Activated B cell treated with CpG ODN at 0.5 μM for 24 hours (primary cell): ENCODE results near the gene CBX3. TPM values are rescaled to one million over a fixed set of nuclear protein-coding genes. Genes with fewer than 3 reads are reported as not detected.
"Not testable (repeated sequence)": the region's sequence is repeated elsewhere in the genome, so short reads cannot be mapped to it uniquely, and the experiment has no call there.

ENCODE experiments used
- ATAC-seq: fragments of 200-7000 bp; cut with Tn5 transposase; one replicate; pipeline ENCODE4 v1.10.0; 2021; ENCODE audit warnings: low read depth, mild to moderate bottlenecking, moderate library complexity
- CTCF ChIA-PET: fragments of 350-600 bp; sonication (Branson Sonifier 250); formaldehyde crosslinking; loops from one replicate; lab custom pipeline; 2021; ENCODE audit warnings: antibody characterized with exemption; lab: Charles Lee
- POLR2A ChIA-PET: fragments of 350-600 bp; sonication (Branson Sonifier 250); formaldehyde crosslinking; loops from one replicate; lab custom pipeline; 2021; ENCODE audit warnings: antibody characterized with exemption; lab: Charles Lee
- DNase-seq: peaks from one replicate; pipeline ENCODE4 v3.0.0; 2022
- H3K27ac Mint-ChIP-seq: one replicate; pipeline ENCODE4 v1.8.0; 2020; ENCODE audit warnings: mixed read lengths
- H3K27me3 Mint-ChIP-seq: one replicate; pipeline ENCODE4 v1.8.0; 2021; ENCODE audit warnings: mixed read lengths
- H3K36me3 Mint-ChIP-seq: one replicate; pipeline ENCODE4 v1.8.0; 2021; ENCODE audit warnings: low read depth, mixed read lengths
- H3K4me1 Mint-ChIP-seq: one replicate; pipeline ENCODE4 v1.8.0; 2021; ENCODE audit warnings: mixed read lengths
- H3K4me3 Mint-ChIP-seq: one replicate; pipeline ENCODE4 v1.8.0; 2020; ENCODE audit warnings: mild to moderate bottlenecking, mixed read lengths
- H3K9me3 Mint-ChIP-seq: one replicate; pipeline ENCODE4 v1.8.0; 2020; ENCODE audit warnings: mixed read lengths
- CTCF ChIP-seq: fragments of 200-600 bp; IDR thresholded peaks from one replicate; pipeline ENCODE4 v1.8.0; 2022; ENCODE audit warnings: antibody characterized with exemption, mild to moderate bottlenecking
- intact Hi-C: fragments of 100-400 bp; cut with micrococcal nuclease; formaldehyde crosslinking; loops from one replicate; pipeline ENCODE4 v1.15.1; 2024
- total RNA-seq: library from RNA; stranded (reverse); gene quantifications from 2 replicates; pipeline ENCODE4 v1.2.3, GENCODE V29; 2022

CBX3 gene
- total RNA-seq, 1 donor from 2014 or later = 125 TPM

- no peaks in the 10 kb centered on the region for H3K27me3 Mint-ChIP-seq
- H3K4me1 Mint-ChIP-seq = peaks cover 42% of the 10 kb centered on the region
- TF ChIP-seq CTCF = no peak
- ChIA-PET CTCF (no interaction called here), POLR2A (interaction anchor here (0.9 kb wide), 1 partner anchor 33 kb away, joined by 3 read pairs; no protein-coding TSS in a partner anchor)
- ATAC-seq (no peak), DNase-seq (no peak)
- no peak overlapping the region for H3K4me3 Mint-ChIP-seq
- no peaks in the 10 kb centered on the region for H3K9me3 Mint-ChIP-seq
- no peak overlapping the region for H3K27ac Mint-ChIP-seq
- no peaks in the 10 kb centered on the region for H3K36me3 Mint-ChIP-seq
- intact Hi-C loops = no loop called here
These were observed 42.3 kb upstream of the CBX3 start for GRCh38 chr7:26159243-26159642.

GRCh38 chr7:26160896-26161295 is 40.6 kb upstream of the CBX3 start:
- Mint-ChIP-seq H3K36me3 (no peaks in the 10 kb centered on the region), H3K27ac (no peak overlapping the region), H3K27me3 (no peaks in the 10 kb centered on the region), H3K4me1 (peaks cover 30% of the 10 kb centered on the region), H3K4me3 (no peak overlapping the region), H3K9me3 (no peaks in the 10 kb centered on the region)
- TF ChIP-seq CTCF = no peak
- CTCF ChIA-PET = interaction anchor here (2.1 kb wide), 1 partner anchor 32 kb away, joined by 6 read pairs; no protein-coding TSS in a partner anchor
- POLR2A ChIA-PET = interaction anchor here (0.7 to 2.6 kb wide), 2 partner anchors 9 to 32 kb away, joined by 9 to 12 read pairs; partner anchors contain the start of gene NFE2L3
- intact Hi-C loops = no loop called here
- no peak for DNase-seq
- no peak for ATAC-seq

- no peaks in the 10 kb centered on the region for H3K9me3 Mint-ChIP-seq
- intact Hi-C loops = no loop called here
- H3K27me3 Mint-ChIP-seq = no peaks in the 10 kb centered on the region
- no peak overlapping the region for H3K27ac Mint-ChIP-seq
- ATAC-seq = no peak
- no peak for TF ChIP-seq CTCF
- POLR2A ChIA-PET = interaction anchor here (2.6 kb wide), 1 partner anchor 10 kb away, joined by 9 read pairs; the partner anchor contains the start of gene NFE2L3
- peaks cover 24% of the 10 kb centered on the region for H3K4me1 Mint-ChIP-seq
- CTCF ChIA-PET = no interaction called here
- H3K4me3 Mint-ChIP-seq = no peak overlapping the region
- no peaks in the 10 kb centered on the region for H3K36me3 Mint-ChIP-seq
- no peak for DNase-seq
These were observed 39.1 kb upstream of the CBX3 start for GRCh38 chr7:26162431-26162830.

- DNase-seq, H3K4me3 Mint-ChIP-seq, H3K27ac Mint-ChIP-seq, ATAC-seq, H3K36me3 Mint-ChIP-seq, H3K9me3 Mint-ChIP-seq, POLR2A ChIA-PET, CTCF ChIA-PET, H3K27me3 Mint-ChIP-seq, intact Hi-C loops: not testable (repeated sequence)
- H3K4me1 Mint-ChIP-seq = peaks cover 14% of the 10 kb centered on the region
These were observed 37.7 kb upstream of the CBX3 start for GRCh38 chr7:26163804-26164203.

- DNase-seq (no peak), ATAC-seq (no peak)
- no peak overlapping the region for H3K27ac Mint-ChIP-seq
- H3K4me1 Mint-ChIP-seq = peaks cover 12% of the 10 kb centered on the region
- ChIA-PET CTCF (interaction anchor here (1.4 to 1.6 kb wide), 2 partner anchors 32 to 273 kb away, joined by 3 to 4 read pairs; no protein-coding TSS in a partner anchor), POLR2A (interaction anchor here (0.5 to 2.7 kb wide), 7 partner anchors 9 to 65 kb away, joined by 3 to 8 read pairs (median 4); partner anchors contain the start of gene NFE2L3)
- no peaks in the 10 kb centered on the region for H3K27me3 Mint-ChIP-seq
- intact Hi-C loops = no loop called here
- peaks cover 10% of the 10 kb centered on the region for H3K36me3 Mint-ChIP-seq
- no peak overlapping the region for H3K4me3 Mint-ChIP-seq
- H3K9me3 Mint-ChIP-seq = no peaks in the 10 kb centered on the region
- TF ChIP-seq CTCF = no peak
These were observed 35.4 kb upstream of the CBX3 start for GRCh38 chr7:26165950-26166683.
